ENCODE data around the gene MYL7. TPM values are rescaled to one million over a fixed set of nuclear protein-coding genes. Genes with fewer than 3 reads are reported as not detected.

Gene MYL7
- total RNA-seq, 1 experiment from 2014 or later = not detected

GRCh38 chr7:44145969-44146911 is 5.1 kb upstream of the MYL7 start:
- TF ChIP-seq CTCF (conservative IDR thresholded peaks at IDR 0.05; ENCODE audit: low read depth, low read length) (no peak), EZH2 (IDR thresholded peaks at IDR 0.05; ENCODE audit: borderline replicate concordance, low read depth, low read length, poor library complexity, severe bottlenecking) (no peak)
- Histone ChIP-seq H3K9me3 (ENCODE audit: low read depth, low read length, poor library complexity, severe bottlenecking) (no peaks in the 10 kb centered on the region), H3K4me3 (ENCODE audit: low read depth, low read length, poor library complexity, severe bottlenecking) (no peak overlapping the region), H3K36me3 (ENCODE audit: insufficient read depth, low read length, poor library complexity, severe bottlenecking) (no peaks in the 10 kb centered on the region), H3K27me3 (replicated peaks; ENCODE audit: insufficient read depth, low read depth, low read length, poor library complexity) (no peaks in the 10 kb centered on the region), H3K4me1 (ENCODE audit: insufficient read depth, low read length, poor library complexity, severe bottlenecking) (no peaks in the 10 kb centered on the region), H3K27ac (ENCODE audit: low read depth, low read length, poor library complexity, severe bottlenecking) (no peak overlapping the region)
- DNase-seq (ENCODE audit: low spot score) = peak; percentile 77
- intact Hi-C loops (cut with micrococcal nuclease; ENCODE audit: unreplicated experiment) = no loop called here
- POLR2A ChIA-PET (ENCODE audit: low non-redundant PET) = no interaction called here
- CTCF ChIA-PET = no interaction called here
- BruUV-seq (replicated peaks) = no TSS peak

GRCh38 chr7:44145479-44145968 is 4.4 kb upstream of the MYL7 start:
- Histone ChIP-seq H3K9me3 (ENCODE audit: low read depth, low read length, poor library complexity, severe bottlenecking) (no peaks in the 10 kb centered on the region), H3K27ac (ENCODE audit: low read depth, low read length, poor library complexity, severe bottlenecking) (no peak overlapping the region), H3K27me3 (replicated peaks; ENCODE audit: insufficient read depth, low read depth, low read length, poor library complexity) (no peaks in the 10 kb centered on the region), H3K4me1 (ENCODE audit: insufficient read depth, low read length, poor library complexity, severe bottlenecking) (no peaks in the 10 kb centered on the region), H3K36me3 (ENCODE audit: insufficient read depth, low read length, poor library complexity, severe bottlenecking) (no peaks in the 10 kb centered on the region), H3K4me3 (ENCODE audit: low read depth, low read length, poor library complexity, severe bottlenecking) (no peak overlapping the region)
- ChIA-PET CTCF (no interaction called here), POLR2A (ENCODE audit: low non-redundant PET) (no interaction called here)
- BruUV-seq (replicated peaks) = no TSS peak
- TF ChIP-seq EZH2 (IDR thresholded peaks at IDR 0.05; ENCODE audit: borderline replicate concordance, low read depth, low read length, poor library complexity, severe bottlenecking) (no peak), CTCF (conservative IDR thresholded peaks at IDR 0.05; ENCODE audit: low read depth, low read length) (no peak)
- no peak for DNase-seq (ENCODE audit: low spot score)
- intact Hi-C loops (cut with micrococcal nuclease; ENCODE audit: unreplicated experiment) = no loop called here

- DNase-seq (ENCODE audit: low spot score) = no peak
- ChIA-PET CTCF (no interaction called here), POLR2A (ENCODE audit: low non-redundant PET) (no interaction called here)
- Histone ChIP-seq H3K4me1 (ENCODE audit: insufficient read depth, low read length, poor library complexity, severe bottlenecking) (no peaks in the 10 kb centered on the region), H3K27ac (ENCODE audit: low read depth, low read length, poor library complexity, severe bottlenecking) (no peak overlapping the region), H3K36me3 (ENCODE audit: insufficient read depth, low read length, poor library complexity, severe bottlenecking) (no peaks in the 10 kb centered on the region), H3K9me3 (ENCODE audit: low read depth, low read length, poor library complexity, severe bottlenecking) (no peaks in the 10 kb centered on the region), H3K4me3 (ENCODE audit: low read depth, low read length, poor library complexity, severe bottlenecking) (no peak overlapping the region), H3K27me3 (replicated peaks; ENCODE audit: insufficient read depth, low read depth, low read length, poor library complexity) (no peaks in the 10 kb centered on the region)
- TF ChIP-seq CTCF (conservative IDR thresholded peaks at IDR 0.05; ENCODE audit: low read depth, low read length) = no peak
- TF ChIP-seq EZH2 (IDR thresholded peaks at IDR 0.05; ENCODE audit: borderline replicate concordance, low read depth, low read length, poor library complexity, severe bottlenecking) = no peak
- intact Hi-C loops (cut with micrococcal nuclease; ENCODE audit: unreplicated experiment) = no loop called here
- no TSS peak for BruUV-seq (replicated peaks)
Observed at GRCh38 chr7:44144968-44145478, 3.9 kb upstream of the MYL7 start.

All from A673 (cell line).